Measurements from ENCODE around the gene CD14.
"Not testable (repeated sequence)": the region's sequence is repeated elsewhere in the genome, so short reads cannot be mapped to it uniquely, and the experiment has no call there.

The CD14 gene

DNA sequence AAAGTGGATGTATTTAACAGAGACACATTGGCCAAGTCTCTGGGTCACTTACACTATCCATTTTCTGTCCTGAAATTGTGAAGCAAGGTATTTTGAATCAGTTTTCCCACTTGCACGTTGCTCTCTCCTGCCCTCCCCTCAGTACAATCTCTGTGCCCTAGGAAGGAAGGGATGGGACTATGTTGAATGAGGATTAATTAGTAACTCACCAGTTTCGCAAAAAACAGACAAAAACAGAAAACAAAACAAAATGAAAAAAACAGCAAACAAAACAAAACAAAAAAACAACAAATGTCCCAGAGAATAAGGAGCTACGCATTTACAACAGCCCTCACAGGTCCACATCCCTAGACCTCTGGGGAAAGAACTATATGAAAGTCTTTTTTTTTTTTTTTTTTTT lies 1.1 kb upstream of the CD14 start:
- no peak for DNase-seq

DNA sequence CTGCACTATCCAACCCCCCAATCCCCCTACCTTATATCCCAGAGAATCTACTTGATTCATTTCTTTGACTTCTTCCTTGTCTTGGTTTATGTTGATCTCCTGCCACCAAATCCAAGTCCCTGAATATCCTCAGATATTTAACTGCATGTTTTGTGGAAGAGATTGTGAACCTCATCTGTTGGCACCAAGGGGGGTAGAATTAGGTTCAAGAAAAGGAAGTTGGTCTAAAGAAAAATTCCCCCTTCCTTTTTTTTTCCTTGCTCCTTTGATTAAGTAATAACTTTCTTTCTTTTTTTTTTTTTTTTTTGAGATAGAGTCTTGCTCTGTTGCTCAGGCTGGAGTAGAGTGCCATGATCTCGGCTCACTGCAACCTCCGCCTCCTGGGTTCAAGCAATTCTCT lies 526 bp upstream of the CD14 start:
- no peak for DNase-seq

DNA sequence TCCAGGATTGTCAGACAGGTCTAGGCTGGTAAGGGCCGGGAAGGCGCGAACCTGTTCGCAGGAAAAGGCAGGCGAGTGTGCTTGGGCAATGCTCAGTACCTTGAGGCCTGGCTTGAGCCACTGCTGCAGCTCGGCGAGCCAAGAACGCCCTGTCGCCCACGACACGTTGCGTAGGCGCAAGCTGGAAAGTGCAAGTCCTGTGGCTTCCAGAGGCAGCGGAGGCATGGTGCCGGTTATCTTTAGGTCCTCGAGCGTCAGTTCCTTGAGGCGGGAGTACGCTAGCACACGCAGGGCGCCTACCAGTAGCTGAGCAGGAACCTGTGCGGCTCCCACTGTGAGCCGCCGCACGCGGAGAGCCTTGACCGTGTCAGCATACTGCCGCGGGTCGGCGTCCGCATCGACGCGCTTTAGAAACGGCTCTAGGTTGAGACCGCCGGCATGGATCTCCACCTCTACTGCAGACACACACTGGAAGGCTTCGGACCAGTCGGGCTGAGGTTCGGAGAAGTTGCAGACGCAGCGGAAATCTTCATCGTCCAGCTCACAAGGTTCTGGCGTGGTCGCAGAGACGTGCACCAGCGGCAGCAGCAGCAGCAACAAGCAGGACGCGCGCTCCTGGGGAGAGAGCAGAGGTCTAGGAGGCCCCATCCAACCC lies 482 bp downstream of the CD14 start:
- DNase-seq = no peak

DNA sequence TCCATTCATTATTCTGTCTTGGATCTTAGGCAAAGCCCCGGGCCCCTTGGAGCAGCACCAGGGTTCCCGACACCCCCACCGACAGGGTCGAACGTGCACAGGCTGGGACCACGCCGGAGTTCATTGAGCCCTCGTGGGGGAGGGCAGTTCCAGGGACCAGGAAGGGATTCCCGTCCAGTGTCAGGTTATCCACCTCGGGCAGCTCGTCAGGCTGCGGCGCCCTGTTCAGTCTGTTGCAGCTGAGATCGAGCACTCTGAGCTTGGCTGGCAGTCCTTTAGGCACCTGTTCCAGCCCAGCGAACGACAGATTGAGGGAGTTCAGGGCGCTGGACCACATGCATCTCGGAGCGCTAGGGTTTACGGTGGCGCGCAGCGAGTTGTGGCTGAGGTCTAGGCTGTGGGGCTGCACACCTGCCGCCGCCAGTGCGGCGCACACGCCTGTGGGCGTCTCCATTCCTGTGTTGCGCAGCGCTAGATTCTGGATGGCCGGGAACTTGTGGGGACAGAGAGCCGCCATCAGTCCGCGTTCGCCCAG lies 1.1 kb downstream of the CD14 start:
- peak; percentile 10 for DNase-seq

DNA sequence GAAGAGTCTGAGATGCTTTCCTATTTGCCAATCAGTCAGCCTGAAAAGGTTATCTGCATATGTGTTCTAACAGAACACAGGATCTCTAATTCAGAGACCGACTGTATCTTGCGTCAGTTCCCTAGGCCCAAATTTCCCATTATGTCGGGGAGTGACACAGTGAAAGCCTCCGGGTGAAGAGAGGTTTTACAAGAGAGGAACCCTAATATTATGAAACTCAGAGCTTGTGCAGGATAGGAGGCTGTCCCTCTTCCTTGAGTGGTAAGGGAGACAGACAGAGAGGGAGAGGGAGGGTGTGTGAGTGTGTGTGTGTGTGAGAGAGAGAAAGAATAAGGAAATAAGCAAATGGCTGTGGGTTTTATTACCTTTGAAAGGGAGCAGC lies 1.9 kb downstream of the CD14 start:
- no peak for DNase-seq

DNA sequence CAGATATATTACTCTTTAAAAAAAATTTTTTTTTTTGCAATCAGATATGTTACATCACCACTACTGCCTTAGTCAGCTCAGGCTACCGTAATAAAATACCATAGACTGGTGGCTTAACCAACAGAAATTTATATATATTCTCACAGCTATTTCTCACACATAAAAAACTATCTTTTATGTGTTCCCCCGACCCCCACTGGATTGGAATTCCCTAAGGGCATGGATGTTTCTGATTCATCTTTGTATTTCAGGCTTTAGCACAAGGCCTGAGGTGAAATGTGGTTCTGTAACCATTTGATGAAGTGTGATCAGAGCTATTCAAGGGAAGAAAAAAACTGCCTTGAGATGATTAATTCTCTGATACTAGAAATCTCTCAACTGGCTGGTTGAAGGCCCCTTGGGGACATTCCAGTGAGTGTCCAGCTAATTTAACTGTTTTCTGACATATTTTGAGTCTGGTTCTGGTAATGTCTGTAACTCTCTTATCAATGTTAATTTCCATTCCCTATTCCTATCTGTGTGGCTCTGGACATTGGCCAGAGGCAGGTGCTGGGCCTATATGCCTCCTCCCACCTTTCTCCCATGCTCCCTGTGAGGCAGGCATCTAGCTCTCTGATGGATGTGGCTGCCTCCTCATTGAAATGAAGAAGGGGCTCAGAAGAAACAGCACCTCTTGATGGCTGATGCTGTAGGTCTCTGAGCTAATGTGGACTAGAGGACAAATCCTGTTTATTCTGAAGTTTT lies 2.5 kb downstream of the CD14 start:
- DNase-seq = no peak

DNA sequence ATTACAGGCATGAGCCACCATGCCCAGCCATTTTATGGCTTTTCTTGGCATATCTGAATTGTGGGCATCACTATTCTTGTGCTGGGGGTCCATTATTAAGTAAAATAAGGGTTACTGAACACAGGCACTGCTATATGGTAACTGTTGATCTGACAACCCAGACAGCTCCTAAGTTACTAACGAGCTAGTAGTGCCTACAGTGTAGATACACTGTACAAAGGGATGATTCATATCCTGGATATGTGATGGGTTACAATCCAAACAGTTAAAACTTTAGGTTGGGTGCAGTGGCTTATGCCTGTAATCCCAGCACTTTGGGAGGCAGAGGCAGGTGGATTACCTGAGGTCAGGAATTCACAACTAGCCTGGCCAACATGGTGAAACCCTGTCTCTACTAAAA lies 4.3 kb downstream of the CD14 start:
- no peak for DNase-seq

DNA sequence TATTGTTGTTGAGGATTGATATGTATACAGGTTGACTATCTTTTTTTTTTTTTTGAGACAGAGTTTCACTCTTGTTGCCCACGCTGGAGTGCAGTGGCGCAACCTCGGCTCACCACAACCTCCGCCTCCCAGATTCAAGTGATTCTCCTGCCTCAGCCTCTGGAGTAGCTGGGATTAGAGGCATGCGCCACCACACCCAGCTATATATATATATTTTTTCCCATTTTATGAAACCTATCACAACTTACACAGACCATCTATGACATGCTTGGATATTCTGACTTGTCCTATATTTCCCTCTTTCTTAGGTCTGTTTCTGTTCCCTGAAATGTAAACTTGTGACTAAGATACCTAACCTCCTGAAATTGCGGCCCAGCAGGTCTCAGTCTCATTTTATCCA lies 5.0 kb downstream of the CD14 start:
- no peak for DNase-seq

DNA sequence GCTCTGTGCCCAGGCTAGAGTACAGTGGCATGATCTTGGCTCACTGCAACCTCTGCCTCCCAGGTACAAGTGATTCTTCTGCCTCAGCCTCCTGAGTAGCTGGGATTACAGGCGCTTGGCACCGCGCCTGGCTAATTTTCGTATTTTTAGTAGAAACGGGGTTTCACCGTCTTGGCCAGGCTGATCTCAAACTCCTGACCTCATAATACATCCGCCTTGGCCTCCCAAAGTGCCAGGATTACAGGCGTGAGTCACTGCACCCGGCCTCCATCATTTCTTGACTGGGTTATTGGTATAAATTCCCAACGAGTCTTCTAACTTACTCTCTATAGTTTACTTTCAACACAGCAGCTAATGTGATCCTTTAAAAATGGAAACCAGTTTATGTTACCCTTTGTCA lies 8.1 kb downstream of the CD14 start:
- DNase-seq = not testable (repeated sequence)

DNA sequence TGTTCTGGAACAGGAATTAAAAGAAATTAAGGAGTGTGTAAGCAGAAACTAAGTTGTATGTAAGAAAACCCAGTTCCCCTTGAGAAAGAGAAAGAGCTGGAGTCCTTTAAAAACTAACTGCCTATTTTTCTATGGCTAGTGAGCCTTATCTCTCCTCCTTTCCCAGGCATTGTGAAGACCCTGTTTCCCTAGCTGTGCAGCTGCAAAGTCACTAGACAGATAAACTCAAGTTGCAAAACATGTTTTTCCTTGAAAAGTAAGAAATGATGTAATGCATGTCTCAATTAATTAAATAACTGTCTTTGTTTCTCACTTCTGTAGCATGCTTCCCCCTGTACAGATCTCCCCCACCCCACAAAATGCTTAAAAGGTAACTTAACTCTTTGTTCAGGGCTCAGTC lies 9.9 kb downstream of the CD14 start:
- not testable (repeated sequence) for DNase-seq

DNA sequence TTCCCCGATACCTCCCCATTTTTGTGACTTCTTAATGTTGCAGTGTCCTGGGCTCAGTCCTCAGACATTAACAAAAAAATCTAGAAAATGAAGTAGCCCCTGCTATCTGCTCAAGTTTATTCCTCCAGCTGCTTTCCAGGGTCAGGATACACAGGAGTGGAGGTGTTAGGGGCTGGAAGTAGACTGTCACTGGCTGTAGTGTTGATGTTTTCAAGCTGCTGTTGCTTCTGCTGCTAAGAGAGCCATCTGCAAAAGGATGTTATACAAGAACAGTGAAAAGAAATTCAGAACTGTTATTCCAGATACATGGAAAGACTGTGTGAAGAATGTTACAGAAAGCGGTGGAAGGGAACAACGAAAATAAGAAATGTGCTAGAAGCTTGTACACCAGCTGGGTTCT lies 10.7 kb downstream of the CD14 start:
- no peak for DNase-seq

DNA sequence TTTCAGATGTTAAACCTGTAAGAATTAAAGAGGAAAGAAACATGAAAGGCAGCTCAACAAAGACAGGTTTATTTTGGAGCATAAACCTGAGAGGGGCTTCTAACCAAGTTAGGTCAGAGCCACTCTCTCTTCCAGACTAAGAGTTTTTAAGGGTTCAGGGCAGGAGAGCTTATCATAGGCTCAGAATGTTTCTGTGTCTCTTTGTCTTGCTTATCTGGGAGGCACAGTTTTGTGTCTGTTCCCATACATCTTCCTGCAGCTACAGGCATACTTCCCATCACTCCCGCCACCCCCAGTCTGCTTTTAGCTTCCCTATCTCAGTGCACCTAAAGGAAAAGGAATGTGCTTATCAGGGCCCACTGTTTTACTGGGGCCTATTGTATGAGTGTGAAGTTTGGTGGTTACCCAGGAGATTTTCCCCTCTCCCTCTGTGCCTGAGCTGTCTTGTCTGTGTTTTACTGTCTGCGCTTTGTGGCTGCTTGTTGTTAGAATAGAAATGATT lies 21.9 kb downstream of the CD14 start:
- DNase-seq = no peak

DNA sequence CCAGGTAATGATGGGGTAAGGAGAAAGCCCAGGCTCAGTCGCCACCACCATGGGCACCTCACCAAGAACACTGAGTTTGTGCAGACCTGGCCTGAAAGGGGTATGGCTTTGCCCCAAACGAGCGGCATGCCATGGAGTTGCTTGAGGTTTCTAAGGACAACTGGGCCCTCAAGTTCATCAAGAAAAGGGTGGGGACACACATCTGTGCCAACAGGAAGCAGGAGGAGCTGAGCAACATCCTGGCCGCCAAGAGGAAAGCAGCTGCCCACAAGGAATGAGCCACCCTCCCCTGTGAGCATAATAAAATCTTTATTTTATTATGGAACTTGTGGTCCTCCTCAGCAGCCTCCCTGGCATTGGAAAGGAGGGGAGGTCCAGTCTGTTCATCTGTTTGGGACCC lies 23.8 kb downstream of the CD14 start:
- DNase-seq = no peak

DNA sequence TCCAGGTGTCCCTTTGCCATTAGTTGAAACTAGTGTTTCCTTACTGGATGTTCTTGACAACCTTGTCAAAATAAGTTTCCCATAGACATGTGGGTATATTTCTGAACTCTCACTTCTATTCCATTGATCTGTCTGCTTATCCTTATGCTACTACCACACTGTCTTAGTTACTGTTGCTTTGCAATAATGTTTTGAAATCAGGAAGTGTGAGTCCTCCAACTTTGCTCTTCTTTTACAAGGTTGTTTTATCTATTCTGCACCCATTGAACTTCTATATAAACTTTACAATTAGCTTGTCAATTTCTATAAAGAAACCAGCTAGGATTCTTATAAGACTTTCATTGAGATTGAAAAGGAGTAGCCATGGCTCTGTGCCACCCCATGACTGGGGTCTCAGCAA lies 24.3 kb downstream of the CD14 start:
- DNase-seq = no peak

DNA sequence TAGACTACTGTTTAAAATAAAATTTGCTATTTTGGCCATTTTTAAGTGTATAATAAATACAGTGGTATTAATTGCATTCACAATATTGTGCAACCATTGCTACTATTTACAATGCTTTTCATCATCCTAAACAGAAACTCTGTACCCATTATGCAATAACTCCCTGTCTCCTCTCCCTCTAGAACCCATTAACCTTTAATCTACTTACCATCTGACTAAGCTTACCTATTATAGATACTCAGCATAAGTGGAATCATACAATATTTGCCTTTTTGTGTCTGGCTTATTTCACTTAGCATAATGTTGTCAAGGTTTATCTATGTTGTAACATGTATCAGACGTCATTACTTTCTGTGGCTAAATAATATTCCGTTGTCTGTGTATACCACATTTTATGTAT lies 25.9 kb downstream of the CD14 start:
- no peak for DNase-seq

DNA sequence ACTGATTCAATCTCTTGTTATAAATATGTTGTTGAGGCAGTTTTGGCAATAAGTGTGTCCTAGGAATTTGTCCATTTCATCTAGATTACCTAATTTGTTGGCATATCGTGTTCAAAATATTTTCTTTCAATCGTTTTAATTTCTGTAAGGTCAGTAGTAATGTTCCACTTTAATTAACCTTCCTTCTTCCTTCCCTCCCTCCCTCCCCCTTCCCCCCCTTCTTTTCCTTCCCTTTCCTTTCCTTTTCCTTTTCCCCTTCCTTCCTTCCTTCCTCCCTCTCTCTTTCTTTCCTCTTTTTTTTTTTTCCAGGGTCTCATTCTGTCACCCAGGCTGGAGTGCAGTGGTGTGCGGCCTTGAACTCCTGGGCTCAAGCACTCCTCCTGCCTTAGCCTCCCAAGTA lies 27.1 kb downstream of the CD14 start:
- DNase-seq = no peak

DNA sequence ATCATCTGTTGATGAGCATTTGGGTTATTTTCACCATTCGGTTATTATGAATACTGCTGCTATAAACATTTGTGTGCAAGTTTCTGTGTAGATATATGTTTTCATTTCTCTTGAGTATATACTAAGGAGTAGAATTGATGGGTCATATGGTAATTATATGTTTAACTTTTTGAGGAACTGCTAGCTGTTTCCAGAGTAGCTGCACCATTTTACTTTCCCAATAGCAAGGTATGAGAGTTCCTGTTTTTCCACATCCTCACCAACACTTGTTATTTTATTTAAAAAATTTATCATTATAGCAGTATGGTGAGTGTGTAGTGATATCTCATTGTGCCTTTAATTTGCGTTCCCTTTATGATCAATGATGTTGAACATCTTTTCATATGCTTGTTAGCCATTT lies 29.2 kb downstream of the CD14 start:
- DNase-seq = no peak

DNA sequence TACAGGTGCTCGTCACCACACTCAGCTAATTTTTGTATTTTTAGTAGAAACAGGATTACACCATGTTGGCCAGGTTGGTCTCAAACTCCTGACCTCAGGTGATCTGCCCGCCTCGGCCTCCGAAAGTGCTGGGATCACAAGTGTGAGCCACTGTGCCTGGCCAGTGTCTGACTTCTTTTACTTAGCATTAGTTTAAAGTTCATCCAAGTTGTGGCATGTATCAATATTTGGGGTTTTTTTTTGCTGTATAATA lies 29.6 kb downstream of the CD14 start:
- not testable (repeated sequence) for DNase-seq

DNA sequence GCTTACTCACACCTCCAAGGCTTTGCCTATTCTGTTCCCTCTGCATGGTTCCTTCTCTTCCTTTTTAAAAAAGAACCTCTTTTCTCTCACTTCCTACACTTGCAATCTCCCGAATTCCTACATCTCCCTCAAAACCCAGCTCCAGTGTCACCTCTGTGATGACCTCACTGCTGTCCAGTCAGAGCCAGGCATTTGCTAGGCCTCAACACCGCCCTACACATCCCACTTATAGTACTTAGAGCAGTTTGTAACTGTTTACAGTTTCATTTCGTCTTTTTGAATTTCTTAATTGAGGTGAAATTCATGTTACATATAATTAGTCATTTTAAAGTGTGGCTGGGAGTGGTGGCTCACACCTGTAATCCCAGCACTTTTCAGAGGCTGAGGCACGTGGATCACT lies 30.8 kb downstream of the CD14 start:
- no peak for DNase-seq

DNA sequence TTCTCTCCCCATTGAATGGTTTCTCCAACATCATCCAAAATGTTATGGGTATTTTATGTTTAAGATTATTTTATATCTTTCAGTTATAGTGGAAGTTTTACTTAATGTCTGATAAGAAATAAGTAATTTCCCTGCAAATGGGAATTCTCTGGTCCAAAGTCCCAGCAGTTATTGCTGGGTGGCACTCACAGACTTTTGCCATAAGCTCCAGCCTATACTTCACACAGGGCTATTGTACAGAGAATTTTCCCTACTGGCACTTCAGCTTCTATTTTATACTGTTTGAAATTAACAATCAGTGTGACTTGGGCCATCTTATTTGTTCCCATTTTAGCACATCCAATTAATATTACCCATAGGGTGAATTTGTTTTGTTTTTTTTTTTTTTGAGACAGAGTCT lies 32.9 kb downstream of the CD14 start:
- DNase-seq = no peak

DNA sequence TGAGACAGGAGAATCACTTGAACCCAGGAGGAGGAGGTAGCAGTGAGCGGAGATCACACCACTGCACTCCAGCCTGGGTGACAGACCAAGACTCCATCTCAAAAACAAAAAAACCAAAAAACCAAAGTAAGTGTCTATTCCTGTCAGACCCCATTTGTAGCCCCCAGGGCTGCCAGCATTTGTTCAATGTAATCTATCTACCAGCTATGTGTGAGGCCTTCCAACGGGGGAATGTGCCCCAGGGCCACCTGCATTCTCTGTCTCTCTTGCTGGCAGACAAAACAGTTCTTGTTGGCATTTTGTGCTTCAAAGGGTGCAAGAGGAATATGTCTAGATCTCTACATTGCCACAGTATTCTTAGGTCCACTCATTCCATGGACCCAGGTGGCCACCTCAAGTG lies 34.1 kb downstream of the CD14 start:
- no peak for DNase-seq

DNA sequence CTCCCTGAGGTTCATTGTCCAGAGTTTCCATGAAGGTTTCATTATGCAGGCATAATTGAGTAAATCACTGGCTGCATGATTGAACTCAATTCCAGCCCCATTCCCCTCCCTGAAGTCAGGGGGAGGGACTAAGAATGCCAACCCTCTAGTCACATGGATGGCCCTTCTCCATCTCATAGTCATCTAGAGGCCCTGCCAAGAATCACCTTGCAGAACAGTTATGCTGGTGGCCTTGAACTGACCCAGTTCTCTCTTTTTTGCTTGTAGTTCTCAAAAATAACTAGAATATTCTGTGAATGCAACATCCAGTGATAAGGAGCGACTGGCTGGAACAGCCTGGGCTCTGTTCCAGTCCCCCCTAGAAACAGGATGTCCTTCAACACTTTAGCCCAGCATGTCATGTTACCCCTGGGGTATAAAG lies 36.6 kb downstream of the CD14 start:
- no peak for DNase-seq

DNA sequence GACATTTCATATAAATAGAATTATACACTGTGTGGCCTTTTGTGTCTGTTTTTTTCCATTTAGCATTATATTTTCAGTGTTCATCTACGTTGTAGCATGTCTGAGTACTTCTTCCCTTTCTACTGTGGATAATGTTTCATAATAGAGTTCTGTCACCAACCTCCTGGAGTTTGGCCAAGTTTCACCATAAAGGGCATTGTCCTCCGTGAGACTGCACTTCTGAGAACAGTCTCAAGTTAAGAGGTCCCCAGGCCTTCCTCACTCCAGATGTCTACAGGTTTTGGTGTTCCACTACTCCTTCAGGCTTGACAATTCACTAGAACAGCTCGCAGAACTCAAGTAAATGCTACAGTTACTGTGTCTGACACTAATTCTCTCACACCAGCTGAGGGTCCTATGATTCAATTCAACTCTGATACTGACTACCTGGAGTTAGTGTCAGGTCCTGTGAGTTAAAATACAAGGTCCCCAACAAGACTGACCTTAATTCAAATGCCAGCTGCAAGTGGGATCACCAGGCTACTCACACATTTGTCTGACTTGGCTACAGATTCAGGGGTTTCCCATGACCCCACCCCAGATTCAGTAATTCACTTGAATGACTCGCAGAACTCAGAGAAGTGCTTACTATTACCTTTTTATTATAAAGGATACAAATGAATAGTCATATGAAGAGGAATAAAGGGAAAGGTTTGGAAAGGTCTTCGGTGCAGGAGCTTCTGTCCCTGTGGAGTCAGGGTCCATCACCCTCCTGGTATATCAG lies 37.3 kb downstream of the CD14 start:
- DNase-seq = no peak

DNA sequence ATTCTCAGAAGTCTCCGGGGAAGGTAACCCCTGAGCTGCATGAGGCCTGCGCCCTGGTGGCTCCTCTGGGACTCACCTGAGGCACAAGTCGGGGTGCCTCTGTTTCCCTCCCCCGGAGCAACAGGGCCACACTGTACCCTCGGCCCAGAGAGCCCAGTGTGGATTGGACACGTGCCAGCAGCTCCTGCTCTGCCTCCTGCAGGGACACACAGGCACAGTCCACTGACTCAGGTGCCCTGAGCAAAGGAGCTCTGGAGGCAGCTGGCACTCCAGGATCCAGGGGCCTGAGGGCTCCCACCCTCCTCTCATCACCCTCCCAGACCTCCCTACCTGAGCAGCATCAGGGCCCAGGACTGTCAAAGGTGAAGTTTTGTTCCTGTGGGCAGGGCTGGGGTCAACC lies 38.8 kb downstream of the CD14 start:
- no peak for DNase-seq
